GM03348 (cell line): Measurements from ENCODE around the gene PPP1R11.
A peak's percentile ranks its signal among the peaks of the same experiment; 100 is the strongest.
"Not testable (repeated sequence)": the region's sequence is repeated elsewhere in the genome, so short reads cannot be mapped to it uniquely, and the experiment has no call there.

Experiments
- DNase-seq: peaks from one replicate; pipeline ENCODE4 v3.0.0; 2012; ENCODE audit warnings: low spot score

Gene PPP1R11, protein sequence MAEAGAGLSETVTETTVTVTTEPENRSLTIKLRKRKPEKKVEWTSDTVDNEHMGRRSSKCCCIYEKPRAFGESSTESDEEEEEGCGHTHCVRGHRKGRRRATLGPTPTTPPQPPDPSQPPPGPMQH

DNA sequence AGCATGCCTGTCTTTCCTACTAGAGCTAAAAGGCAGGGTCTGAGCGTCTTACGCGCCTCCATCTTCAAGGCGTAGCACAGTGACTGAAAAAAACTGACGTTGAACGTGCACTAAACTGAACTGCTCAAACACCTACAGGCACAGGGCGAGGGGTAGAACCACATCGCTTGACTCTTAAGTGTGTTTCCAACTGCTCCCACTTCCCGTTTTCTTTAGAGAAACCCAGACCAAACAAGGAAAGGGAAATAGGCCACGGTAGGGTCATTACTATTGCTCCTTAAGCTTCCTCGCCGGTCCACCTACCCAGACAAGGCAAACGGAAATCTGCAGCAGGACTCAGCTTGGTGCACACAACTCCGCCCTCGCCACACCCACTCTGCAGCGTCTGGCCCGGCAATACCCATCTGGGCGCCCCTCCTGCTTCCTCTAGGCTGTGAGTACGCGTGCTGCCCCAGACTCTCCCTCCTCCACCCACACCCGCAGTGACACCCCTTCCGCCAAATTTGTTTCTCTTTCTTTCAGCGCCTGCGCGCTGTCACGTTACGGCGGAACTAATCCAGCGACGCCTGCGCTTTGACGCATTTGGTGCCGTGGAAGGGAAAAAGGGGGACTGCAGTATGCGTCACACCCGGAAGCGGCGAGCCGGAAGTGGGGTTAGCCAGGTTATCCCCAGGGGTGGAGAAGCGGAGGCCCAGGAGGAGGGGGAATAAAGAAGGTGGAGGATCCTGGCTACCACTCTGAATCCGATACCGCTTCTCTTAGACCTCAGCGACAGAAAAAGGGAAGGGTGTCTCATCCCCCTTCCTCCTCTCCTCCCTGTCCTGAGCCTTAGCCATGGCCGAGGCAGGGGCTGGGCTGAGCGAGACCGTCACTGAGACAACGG lies at the start of gene PPP1R11:
Gene PPP1R11, plus strand, starts transcription at position 622 of the 883 bp plus-strand sequence. Its CDS starts 213 bp downstream, at position 835.
- peak; percentile 97 for DNase-seq

DNA sequence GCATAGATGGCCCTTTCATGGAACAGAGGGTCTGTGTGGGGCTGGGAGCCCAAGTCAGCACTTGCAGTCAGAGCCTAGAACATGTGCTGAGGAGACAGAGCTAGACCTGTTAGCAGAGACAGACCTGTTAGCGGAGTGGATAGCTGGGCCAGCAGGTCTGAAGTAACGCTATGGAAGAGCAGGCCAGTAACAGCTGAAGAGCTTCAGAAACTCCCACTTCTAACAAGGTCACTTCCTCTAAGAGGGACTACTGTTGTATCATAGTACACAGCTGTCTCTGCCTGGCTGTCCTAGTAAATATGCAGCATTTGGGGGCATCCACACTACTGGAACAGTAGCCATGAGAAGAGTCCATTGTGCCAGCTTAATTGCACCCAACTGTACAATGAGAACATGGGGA lies 47.2 kb upstream of the PPP1R11 start:
- no peak for DNase-seq

DNA sequence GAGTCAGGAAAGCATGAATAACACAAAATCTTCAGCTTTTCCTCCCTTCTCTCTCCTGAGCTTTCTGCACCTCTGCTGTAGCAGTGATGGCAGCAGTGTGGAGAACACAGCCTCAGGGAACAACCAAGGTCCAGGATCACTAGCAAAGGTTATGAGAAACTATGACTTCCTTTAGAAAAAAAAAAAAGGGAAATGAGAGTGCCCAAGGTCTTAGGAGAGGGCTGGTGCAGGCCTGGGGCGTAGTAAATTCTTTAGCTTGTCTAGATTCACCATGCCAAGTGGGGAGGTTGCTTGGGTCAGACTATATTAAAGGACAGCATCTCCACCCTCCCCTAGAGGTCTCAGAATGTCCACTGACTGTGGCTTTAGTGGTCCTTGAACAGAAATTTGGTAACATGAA lies 46.4 kb upstream of the PPP1R11 start:
- no peak for DNase-seq

DNA sequence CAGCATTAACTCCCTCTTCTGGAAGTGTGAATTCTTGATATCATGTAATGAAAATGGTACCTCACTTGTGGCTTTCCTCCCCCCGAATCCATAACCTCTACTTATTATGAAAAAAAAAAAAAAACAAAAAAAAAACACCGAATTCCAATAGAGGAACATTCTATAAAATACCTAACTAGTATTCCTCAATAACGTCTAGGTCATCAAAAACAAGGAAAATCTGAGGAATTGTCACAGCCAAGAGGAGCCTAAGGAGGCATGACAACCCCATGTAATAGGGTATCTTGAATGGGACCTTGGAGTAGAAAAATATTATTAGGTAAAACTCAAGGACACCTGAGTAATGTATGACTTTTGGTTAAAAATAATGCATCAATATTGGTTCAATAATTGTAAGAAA lies 44.8 kb upstream of the PPP1R11 start:
- no peak for DNase-seq

DNA sequence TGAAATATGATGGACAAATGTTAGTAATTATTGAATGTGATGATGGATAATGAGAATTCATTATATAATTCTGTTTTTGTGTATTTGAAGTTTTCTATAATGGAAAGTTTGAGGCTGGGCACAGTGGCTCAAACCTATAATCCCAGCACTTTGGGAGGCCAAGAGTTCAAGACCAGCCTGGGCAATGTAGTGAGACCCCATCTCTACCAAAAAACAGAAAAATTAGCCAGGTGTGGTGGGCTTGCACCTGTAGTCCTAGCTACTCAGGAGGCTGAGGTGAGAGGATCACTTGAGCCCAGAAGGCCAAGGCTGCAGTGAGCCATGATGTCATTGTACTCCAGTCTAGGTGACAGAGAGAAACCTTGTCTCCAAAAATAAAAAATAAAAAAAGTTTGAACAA lies 44.3 kb upstream of the PPP1R11 start:
- not testable (repeated sequence) for DNase-seq

DNA sequence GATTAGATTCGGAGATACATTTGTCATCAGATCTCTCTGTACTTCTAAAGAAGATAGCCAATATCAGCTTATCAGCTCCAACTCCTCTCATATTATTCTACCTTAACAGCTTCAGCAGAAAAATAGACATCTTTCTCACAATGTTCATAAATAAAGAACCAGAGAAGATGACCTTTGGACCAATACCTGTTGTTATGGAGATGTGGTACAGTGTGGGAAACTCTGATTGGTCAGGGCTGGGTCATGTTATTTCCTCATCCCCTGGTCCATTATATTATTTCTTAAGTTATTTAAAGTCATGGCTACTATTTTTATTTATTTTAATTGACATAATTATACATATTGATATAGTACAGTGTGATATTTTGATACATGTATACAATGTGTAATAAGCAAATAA lies 41.8 kb upstream of the PPP1R11 start:
- no peak for DNase-seq

DNA sequence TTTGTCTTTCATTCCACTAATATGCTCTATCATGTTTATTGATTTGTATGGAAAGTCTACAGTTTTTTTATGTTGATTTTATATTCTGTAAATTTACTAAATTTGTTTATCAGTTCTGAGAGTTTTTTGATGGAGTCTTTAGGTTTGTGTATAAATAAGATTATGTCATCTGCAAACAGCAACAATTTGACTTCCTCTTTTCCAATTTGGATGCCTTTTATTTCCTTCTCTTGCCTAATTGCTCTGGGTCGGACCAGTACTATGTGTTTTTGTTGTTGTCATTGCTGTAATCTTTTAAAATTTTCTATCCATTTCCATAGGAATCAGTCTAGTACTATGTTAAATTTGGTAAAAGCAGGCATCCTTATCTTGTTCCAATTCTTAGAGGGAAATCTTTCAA lies 37.4 kb upstream of the PPP1R11 start:
- DNase-seq = no peak

DNA sequence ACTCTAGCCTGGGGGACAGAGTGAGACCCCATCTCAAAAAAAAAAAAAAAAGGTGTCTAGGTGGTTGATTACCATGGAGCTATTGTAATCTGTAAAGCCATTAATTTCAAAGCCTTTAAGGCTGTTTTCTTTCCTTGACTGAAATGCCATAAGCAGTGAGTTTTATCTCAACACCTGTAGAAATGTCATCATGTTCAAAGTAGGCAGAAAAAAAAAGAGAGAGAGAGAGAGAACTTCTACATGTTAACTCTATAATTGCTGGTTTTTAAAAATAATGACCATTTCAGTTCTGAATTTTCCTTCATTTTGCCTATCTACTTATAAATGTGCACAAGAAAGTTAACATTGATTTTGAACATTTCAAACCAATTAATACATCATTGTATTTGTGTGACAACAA lies 35.6 kb upstream of the PPP1R11 start:
- no peak for DNase-seq

DNA sequence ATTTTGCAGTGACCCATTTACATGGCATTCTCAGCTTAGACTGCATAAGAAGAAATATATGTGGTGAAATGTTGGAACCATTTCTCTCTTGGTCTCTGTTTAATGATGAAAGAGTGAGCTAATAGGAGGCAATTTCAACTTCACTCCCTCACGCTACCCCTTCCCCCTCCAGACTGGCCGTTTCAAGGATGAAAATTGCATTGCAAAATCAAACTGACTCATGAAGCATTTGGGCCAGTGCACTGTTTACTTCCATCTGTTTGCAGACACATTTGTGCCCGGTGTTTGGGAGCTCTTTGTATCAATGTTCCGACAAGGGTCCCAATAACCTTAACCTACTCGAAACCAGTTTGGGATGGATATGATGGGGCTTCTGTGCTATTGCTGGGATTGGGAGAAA lies 33.6 kb upstream of the PPP1R11 start:
- DNase-seq = peak; percentile 31

DNA sequence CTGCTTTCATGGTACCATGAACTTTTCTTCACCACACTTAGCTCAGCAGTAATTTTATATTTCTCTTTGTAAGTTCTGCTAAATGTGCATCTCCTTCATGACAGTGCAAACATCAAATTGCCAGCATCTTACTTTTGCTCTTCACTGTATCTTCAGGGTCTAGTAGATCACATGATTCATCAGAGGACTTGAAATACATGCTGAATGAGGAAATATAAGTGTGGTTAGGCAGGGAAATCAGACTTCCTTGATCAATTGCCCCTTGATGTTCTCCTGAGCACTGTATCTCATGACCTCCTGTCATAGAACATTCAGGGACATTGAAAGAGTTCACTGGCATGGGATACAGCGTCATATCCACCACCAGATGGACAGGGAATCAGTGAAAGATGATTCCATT lies 31.2 kb upstream of the PPP1R11 start:
- no peak for DNase-seq

DNA sequence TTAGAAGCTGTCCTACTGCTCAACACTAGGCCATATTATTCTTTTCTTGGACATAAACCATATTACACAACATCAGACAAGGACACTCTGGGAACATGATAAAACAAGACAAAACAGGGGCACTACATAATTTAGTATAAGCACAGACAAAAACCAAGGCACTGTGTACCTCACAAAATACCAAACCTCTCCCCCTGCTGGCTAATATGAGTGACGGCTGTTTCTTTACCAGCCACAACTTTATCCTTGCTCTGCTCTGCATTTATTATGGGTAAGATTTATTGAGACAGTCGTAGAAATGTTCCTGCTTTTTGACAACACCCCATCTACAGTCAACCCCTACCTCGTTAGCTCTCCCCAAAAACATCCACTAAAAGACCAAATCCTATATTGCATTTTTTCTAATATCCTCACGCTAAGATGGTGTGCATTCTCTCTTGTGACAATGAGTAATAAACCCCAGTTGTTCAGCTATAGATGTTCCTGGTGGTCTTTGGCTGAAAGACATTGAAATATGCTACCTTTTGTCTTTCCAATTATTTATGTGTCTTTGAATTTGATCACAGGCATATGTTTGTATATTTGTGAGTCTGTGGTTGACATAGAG lies 29.7 kb upstream of the PPP1R11 start:
- DNase-seq = peak; percentile 50

DNA sequence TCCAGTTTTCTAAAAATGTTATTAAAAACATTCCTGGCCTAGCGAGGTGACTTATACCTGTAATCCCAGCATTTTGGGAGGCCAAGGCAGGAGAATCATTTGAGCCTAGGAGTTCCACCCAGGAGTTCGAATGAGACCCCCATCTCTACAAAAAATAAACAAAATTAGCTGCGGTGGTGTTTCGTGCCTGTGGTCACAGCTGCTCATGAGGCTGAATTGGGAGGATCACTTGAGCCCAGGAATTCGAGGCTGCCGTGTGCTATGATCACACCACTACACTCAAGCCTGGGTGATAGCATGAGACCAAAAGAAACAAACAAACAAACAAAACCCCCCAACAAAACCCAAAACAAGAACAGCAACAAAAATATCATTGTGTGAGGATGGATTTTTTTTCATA lies 25.8 kb upstream of the PPP1R11 start:
- DNase-seq = no peak

DNA sequence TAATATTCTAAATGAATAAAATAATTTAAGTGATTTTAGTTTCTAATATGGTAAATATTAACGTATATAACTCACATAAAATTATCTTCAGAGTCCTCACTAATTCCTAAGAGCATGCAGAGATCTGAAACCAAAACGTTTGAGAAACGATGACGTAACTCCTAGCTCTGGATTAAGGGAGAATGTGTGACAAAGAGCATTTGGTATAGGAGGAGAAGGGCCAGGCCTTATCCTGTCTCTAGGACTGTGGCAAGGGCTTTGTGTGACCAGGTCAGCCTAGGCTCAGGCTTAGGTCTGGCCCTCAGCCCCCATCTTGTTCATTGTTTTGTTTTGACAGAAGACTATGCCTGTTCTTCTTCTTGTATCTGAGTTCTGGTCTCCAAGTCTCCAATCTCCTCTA lies 25.2 kb upstream of the PPP1R11 start:
- DNase-seq = no peak

DNA sequence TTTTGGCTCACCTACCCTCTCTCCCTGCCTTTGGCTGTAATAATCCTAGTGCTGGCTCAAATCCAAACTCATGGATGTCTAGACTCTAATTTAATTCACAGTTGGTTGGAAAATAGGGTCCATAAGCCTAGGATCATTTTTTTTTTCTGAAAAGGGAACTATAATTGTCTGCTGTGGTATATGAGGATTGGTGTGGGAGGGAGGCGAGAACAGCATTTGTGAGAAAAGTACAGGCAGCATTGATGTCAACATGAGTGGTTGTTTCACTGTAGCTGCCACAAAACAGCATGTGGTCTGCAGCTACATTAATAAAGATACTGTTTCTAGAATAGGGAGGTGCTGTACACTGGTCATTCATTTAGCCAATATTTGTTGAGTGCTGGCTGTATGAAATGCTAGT lies 24.5 kb upstream of the PPP1R11 start:
- DNase-seq = no peak

DNA sequence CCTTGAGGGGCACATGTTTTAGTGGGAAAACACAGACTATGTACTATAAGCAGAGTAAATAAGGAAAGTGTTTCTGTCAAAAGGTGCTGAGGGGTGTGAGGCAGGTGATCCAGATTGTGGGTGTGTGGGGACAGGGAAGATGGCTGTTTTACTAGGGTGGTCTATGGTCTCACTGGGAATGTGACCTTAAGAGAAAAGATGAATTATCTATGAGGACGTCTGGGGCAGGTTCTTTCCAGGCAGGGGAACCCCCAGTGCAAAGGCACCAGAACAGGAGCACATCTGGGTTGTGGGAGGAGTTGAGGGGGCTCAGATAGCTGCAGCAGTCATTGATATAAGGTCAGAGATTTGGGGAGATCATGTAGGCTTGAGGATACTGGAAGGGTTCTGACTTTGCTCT lies 24.1 kb upstream of the PPP1R11 start:
- no peak for DNase-seq

DNA sequence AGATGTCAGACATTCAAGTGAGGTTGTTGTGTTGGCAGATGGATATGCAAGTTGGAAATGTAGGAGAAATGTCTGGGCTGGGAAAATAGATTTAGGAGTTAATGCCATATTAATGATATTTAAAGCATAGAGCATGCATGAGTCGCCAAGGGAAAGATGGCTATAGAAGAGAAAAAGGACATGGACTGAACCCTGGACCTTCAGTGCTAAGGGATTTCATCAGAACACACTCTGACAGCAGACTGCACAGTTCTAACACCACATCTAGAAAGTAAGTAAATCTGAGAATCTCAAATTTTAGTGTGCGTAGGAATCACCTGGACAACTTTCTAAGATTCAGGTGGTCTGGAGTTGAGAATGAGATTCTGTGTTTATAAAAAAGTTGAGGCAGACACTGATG lies 23.3 kb upstream of the PPP1R11 start:
- no peak for DNase-seq

DNA sequence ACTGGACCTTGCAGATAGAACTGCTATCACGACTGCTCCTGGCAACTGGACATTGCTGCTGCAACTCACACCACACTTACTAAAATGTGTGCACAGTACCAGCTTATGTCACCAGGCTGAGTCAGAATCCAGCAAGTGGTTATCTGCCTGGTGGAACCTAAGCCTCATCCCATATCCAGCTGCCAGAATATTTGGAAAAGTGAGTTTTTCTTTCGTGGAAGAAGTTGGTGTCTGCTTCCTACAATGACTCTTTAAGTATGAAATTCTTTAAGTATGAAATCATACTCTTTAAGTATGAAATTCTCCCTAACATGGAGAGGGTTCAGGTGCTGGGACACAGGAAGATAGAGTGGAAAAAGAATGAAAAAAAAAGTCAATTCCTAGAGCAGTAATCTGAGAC lies 22.4 kb upstream of the PPP1R11 start:
- peak; percentile 53 for DNase-seq

DNA sequence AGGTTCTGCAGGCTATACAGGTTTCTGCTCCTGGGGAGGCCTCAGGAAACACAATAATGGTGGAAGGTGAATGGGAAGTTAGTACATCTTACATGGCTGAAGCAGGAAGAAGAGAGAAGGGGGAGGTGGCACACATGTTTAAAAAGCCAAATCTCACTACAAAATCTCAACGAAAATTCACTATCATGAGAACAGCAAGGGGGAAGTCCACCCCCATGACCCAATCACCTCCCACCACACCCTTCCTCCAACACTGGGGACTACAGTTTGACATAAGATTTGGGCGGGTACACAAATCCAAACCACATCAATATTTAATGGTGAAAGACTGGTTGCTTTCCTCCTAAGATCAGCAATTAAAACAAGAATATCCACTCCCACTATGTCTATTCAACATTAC lies 19.8 kb upstream of the PPP1R11 start:
- DNase-seq = no peak

DNA sequence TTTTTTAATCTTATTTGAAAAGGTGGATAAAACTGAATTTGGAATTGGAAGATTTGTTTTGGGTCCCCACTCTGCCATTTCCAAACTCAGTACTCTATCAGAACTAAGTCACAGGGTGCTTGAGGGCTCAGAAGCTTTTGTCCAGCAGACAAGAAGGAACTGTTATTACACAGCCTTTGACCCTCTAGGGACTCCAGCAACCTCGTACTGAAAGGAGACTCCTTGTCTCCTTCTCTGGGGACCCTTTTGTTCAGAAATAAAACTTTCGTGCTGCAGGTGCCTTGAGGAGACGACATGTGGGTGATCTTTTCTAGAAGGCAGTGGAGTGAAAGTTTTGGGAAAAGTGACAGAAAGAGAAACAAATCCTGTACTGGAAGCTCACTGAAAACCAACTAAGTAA lies 13.3 kb upstream of the PPP1R11 start:
- no peak for DNase-seq

DNA sequence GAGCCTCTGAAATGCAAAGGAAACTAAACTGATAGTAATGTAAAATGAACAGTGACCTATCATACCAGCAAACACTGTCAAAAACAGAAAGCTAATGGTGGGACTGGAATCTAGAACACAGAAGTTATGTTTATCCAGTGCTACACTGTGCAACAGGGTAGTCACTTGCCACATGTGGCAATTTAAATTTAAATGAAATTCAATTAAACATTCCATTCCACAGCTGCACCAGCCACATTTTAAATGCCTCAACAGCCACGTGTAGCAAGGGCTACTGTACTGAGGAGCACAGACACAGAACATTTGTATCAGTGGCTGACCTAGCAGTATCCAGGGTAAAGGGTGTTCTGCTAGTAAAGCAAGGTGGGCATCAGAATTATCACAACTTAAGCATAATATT lies 11.5 kb upstream of the PPP1R11 start:
- DNase-seq = no peak

DNA sequence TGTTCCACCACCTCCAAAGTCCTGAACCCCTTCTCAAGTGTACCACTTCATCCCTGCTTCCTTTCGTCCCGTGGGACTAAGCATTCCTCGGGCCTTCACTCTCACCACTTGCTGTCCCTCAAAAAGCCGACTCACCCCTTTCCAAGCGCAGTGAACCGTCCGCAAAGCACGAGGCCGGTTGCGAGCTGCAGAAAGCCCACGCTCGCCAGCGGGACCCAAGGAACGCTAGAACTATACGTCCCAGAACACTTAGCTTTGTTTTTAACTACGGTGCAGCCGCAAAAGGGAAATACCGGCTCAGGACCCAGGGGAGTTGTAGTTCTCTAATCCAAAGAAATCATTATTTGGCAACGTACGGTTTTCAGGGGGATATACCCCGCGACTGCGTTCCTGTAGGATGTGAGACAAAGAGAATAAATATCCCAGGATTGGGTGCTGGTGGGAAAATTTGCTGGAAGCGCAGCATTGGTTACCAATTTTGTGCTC lies 6.3 kb upstream of the PPP1R11 start:
- peak; percentile 40 for DNase-seq

DNA sequence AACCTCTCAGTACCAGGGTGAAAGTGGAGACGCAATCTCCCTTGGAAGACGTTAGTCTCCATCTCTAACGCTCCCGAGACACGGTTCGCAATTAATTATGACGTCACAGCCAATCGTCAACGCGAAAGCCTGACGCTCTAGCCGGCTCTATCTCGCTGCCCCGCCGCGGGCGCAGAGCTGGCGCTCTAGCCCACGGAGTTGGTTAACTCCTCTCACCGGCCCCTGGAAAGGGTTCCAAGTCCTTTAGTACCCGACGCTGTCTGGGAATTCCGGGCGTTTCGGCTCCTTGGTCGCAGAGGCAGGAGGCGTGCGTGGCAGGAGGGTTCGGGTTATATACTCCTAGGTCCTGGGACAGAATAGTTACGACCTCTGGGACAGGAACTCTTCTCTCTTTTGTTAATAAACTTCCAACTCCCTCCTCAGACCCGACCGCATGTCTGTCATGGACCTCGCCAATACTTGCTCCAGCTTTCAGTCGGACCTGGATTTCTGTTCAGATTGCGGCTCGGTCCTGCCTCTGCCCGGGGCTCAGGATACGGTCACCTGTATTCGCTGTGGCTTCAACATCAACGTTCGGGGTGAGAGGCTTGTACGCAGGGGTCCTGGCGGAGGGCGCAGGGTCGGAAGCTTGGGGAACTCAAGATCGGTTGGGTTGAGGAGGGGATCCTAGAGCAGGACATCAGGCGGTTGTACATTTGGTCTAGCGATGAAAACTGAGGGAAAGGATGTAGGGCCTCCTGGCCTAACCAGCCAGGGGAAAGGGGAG lies 5.7 kb upstream of the PPP1R11 start, which contains the start of gene POLR1H:
Gene POLR1H, plus strand, starts transcription at position 174 of the 766 bp plus-strand sequence. Its CDS starts 260 bp downstream, at position 434.
- peak; percentile 95 for DNase-seq
